Epithelial cell of esophagus (primary cell): ENCODE results near the gene DPP3.
"Not testable (repeated sequence)": the region's sequence is repeated elsewhere in the genome, so short reads cannot be mapped to it uniquely, and the experiment has no call there.

ENCODE experiments used
- DNase-seq: peaks from one replicate; pipeline ENCODE4 v3.0.0; 2010; ENCODE audit warnings: low read depth
- H3K4me3 ChIP-seq: 2 replicates; pipeline ENCODE4 v1.5.1; 2011; ENCODE audit warnings: mild to moderate bottlenecking, low read length, control low read depth
- TF ChIP-seq, protein P1 (sequence below): IDR thresholded peaks from 2 replicates; pipeline ENCODE4 v1.5.1; 2011; ENCODE audit warnings: low read depth, mild to moderate bottlenecking, low read length, control low read depth, inconsistent platforms; ENCODE audit not compliant: insufficient read depth; ENCODE audit errors: missing control alignments

The DPP3 gene

GRCh38 chr11:66532784-66533183, 52.5 kb downstream of the DPP3 start:
- TF ChIP-seq, protein P1, sequence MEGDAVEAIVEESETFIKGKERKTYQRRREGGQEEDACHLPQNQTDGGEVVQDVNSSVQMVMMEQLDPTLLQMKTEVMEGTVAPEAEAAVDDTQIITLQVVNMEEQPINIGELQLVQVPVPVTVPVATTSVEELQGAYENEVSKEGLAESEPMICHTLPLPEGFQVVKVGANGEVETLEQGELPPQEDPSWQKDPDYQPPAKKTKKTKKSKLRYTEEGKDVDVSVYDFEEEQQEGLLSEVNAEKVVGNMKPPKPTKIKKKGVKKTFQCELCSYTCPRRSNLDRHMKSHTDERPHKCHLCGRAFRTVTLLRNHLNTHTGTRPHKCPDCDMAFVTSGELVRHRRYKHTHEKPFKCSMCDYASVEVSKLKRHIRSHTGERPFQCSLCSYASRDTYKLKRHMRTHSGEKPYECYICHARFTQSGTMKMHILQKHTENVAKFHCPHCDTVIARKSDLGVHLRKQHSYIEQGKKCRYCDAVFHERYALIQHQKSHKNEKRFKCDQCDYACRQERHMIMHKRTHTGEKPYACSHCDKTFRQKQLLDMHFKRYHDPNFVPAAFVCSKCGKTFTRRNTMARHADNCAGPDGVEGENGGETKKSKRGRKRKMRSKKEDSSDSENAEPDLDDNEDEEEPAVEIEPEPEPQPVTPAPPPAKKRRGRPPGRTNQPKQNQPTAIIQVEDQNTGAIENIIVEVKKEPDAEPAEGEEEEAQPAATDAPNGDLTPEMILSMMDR, result no peak
- no peak overlapping the region for H3K4me3 ChIP-seq
- no peak for DNase-seq

- H3K4me3 ChIP-seq, result no peak overlapping the region
- TF ChIP-seq, protein P1, result no peak
- DNase-seq, result no peak
These were observed 59.1 kb downstream of the DPP3 start for GRCh38 chr11:66539170-66539869.

- H3K4me3 ChIP-seq, result no peak overlapping the region
- DNase-seq, result no peak
These were observed 59.6 kb downstream of the DPP3 start for GRCh38 chr11:66539870-66540213.

DNA sequence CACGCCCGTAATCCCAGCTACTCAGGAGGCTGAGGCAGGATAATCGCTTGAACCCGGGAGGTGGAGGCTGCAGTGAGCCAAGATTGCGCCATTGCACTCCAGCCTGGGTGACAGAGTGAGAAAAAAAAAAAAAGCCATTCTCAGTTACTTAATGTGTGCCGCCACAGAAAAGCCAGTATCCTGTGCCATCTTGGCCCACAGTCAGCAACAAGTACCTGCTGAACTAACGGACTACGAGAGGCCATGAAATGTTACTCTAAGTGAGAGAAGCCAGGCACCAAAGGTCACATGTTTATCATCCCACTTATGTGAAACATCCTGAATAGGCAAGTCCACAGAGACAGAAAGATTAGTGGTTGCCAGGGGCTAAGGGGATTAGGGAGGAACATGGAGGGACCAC, 60.4 kb downstream of the DPP3 start:
- not testable (repeated sequence) for DNase-seq, H3K4me3 ChIP-seq

More at GRCh38 chr11:66539870-66540213, 59.6 kb downstream of the DPP3 start:
- TF ChIP-seq, protein P1, result no peak

- TF ChIP-seq, protein P1, result no peak
- H3K4me3 ChIP-seq, result no peak overlapping the region
- no peak for DNase-seq
These were observed 61.7 kb downstream of the DPP3 start for GRCh38 chr11:66541892-66542291.

DNA sequence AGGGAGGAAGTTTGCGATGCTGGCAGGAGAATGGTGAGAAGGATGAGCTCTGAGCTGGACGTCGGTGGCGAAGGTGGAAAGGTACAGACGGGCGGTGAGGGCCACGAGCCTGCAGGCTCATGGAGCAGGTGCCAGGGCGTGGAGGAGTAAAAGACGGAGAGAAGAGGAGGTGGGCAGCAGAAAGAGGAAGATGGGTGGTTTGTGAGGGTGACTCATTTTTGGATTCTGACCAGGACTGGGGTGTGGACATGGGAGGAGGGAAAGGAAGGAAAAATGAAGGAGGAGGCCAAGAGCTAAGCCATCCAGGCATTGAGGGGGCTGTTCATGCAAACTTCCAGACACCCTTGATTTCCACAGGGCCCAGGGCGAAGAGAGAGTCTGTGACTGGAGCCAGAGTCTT, 62.1 kb downstream of the DPP3 start:
- DNase-seq, result no peak
- H3K4me3 ChIP-seq, result no peak overlapping the region
- TF ChIP-seq, protein P1, result no peak

DNA sequence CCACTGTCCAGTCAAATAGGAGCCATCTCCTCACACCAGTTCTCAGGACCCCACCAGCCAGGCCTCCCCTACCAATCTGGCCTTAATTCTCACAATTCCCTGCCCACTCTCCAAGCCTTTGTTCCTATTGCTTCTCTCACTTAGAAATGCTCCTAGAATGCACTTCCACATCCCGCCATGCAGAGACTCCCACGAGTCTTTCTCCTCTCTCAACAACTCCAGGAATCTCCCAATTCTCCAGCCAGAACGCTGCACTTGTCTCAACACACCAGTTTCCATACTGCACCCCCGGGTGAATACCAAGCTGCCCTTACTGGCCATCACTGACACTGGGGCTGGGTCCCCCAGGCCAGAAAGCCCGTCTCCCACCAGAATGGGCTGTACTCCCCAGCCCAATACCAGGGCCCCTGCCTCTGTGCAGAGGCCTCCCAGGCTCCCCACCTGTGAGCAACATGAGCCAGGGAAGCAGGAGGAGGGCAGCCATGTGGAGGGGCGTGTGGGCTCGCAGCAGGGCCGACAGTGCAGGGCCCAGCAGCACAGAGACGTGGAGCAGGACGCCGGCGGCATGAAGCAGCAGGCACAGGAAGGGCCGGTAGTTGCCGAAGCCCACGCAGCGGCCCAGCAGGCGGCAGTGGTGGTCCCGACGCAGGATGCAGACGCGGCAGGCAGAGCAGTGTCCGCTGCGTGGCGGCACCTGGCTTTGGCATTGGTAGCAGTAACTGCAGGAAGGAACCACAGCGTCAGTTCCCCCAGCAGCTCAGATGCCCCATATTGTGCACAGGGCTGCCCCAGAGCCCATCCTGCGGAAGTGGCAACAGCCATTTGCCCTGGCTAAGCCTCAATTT, 63.3 kb downstream of the DPP3 start:
- TF ChIP-seq, protein P1, result peak; percentile 14
- DNase-seq, result peak; percentile 36
- H3K4me3 ChIP-seq, result no peak overlapping the region

GRCh38 chr11:66544952-66545351, 64.7 kb downstream of the DPP3 start:
- not testable (repeated sequence) for DNase-seq
- H3K4me3 ChIP-seq, result peak overlapping the region; percentile 63
